ENCODE data around the gene CLDN3.

The CLDN3 gene

GRCh38 chr7:73770860-73771670, 995 bp upstream of the CLDN3 start:
- DNase-seq = no peak

DNA sequence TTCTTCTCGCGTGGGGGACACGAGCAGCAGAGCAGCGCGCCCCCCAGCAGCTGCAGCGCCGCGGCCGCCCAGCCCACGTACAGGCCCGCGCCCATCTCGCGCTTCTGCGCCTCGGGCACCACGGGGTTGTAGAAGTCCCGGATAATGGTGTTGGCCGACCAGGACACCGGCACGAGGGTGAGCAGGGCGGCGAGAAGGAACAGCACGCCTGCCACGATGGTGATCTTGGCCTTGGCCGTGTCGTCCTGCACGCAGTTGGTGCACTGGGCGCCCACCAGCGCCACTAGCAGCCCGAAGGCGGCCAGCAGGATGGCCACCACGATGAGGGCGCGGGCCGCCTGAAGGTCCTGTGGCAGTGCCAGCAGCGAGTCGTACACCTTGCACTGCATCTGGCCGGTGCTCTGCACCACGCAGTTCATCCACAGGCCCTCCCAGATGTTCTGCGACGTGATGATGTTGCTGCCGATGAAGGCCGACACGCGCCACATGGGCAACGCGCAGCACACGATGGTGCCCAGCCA, 529 bp downstream of the CLDN3 start:
- DNase-seq = no peak

DNA sequence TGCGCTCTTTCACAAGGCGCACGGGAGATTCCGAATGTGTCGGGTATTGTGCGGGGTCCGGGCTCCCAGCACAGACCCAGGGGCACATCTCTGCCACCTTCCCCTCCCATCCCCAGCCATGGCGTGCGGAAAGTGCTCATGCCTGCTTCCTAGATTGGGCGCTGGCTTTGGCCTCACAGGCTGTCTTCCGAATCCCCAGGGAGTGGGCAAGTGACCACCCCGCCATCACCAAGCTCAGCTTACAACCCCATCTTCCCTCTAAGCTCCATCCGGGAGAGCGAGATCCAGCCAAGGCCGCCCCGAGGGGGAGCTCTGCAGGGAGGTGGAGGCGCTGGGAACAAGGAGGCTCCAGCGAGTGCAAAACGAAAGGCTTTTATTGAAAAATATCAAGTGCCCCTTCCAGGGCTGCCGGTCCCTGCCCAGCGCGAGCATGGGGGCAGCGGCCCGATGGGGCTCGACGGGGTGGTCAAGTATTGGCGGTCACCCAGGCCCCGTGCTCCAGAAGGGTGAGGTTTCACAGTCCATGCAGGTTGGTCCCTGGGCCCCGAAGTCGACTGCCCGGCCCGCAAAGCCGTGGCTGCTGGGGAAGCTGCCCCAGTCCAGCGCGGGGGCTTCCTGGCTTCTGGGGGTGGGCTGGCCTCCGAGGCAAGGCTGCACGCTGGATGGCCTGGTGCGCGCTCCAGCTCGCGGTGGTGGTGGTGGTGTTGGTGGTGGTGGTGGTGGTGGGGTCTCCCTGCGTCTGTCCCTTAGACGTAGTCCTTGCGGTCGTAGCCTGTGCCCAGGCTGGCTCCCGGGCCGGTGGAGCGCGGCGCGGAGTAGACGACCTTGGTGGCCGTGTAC, 1.2 kb downstream of the CLDN3 start:
- DNase-seq = no peak

GRCh38 chr7:73766556-73767229, 3.4 kb downstream of the CLDN3 start:
- DNase-seq = no peak

DNA sequence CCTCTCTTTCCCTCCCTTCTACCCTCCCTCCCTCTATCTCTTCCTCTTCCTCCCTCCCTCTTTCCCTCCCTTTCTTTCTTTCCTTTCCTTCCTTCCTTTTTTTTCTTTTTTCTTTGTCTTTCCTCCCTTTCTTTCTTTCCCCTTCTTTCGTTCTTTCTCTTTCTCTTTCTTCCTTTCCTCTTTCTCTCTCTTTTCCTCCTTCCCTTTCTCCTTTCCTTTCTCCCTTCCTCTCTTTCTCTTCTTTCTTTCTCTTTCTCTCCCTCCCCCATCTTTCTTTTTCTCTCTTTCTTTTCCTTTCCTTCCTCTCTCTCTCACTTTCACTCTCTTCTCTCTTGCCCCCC, 7.4 kb downstream of the CLDN3 start:
- no peak for DNase-seq

GRCh38 chr7:73761854-73762658, 8.0 kb downstream of the CLDN3 start:
- no peak for DNase-seq

GRCh38 chr7:73758581-73759138, 11.4 kb downstream of the CLDN3 start:
- DNase-seq = no peak

DNA sequence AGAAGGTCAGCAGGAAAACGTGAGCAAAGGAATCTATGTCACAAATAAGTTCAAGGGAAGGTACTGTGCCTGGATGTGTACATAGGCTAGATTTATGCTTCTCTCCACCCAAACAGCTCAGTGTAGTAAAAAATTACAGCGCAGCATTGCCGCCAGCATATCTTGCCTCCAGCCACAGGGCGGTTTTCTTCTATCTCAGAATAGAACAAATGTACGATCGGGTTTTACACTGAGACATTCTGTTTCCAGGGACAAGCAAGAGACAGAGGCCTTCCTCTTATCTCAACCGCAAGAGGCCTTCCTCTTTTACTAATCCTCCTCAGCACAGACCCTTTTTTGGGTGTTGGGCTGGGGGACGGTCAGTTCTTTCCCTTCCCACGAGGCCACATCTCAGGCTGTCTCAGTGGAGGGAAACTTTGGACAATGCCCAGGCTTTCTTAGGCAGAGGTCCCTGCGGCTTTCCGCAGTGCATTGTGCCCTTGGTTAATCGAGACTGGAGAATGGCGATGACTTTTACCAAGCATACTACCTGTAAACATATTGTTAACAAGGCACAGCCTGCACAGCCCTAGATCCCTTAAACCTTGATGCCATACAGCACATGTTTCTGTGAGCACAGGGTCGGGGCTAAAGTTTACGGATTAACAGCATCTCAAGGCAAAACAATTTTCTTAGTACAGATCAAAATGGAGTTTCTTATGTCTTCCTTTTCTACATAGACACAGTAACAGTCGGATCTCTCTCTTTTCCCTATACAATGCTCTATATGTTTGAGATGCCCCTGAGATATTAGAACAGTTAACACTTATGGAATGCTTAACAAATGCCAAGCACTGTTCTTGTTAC, 19.9 kb downstream of the CLDN3 start:
- DNase-seq = no peak

DNA sequence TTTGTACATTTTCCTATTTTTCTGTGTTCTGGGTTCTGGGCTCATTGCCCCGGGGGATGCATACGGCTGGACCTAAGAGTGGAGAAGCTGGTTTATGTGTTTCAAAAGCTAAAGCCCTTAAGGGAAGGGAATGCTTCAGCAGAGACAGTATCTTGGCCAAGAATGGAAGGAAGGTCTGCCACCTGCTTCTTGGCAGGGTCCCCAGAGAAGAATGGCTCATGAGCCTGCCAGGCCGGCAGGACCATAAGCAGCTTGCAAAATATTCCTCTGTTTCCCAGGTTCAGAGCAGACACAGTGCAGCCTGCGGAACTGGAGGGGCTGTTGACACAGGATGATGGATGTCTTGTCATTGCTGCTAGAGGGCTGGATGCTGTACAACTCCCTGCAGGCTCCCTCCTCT, 23.7 kb downstream of the CLDN3 start:
- no peak for DNase-seq

DNA sequence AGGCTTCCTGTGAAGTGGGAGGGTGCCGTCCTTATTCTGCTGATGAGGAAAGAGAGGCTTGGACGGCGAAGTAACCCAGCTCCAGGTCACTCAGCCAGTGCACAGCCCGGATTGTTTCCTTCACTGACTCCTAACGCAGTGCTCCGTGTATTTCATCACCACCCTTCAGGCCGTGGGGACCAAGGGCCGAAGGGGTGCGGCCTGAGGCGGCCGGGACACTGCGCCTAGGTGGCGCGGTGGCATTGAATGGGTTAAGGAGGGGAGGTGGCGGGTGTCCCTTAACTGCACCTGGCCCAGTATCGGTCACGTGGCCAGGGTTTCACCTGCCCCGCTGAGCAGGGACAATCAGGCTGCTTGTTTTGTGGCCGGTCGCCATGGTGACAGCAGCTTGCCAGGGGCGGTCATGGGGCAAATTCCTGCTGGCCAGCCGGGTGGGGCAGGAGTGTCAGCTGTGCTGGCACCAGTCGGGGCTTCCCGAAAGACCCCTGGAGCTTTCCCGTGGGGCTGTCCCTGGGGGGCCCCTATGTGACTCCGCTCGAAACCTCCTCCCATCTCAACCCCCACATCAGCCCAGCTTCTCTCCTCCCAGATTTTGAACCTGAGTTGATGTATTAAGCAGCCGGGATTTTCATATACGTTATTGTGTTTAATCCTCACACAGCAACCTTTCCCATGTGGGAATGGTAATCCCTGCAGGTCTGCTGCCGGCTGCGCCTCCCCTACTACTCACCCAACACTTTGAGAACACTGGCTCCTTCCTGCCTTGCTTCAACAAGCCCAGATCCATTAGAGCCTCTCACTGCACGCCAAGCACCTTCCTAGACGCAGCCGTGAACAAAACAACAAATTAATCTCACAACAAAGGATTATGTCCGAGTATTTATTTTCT, 27.1 kb downstream of the CLDN3 start:
- DNase-seq = no peak

- no peak for DNase-seq
Observed at GRCh38 chr7:73742338-73742752, 27.7 kb downstream of the CLDN3 start.

- no peak for DNase-seq
Observed at GRCh38 chr7:73741600-73741999, 28.5 kb downstream of the CLDN3 start.

DNA sequence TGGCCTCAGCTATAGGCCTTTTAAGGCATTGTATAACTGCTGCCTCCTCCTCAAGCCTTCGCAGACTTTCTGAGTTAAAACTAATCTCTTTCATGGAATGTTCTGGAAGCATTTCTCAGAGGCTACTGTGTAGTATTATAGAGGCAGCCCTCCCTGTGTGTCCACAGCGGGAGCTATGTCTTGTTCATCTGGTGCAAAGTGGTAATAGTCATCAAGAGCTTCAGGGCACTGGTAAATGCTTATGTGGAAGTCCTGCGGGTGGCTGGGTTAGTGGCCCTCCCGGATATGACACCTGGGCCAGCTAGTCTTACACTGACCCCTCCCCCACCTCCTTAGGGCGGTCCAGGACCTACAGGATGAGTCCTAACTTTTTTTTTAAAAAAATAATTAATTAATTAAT, 29.3 kb downstream of the CLDN3 start:
- DNase-seq = no peak

- DNase-seq = no peak
Observed at GRCh38 chr7:73740212-73740611, 29.9 kb downstream of the CLDN3 start.

DNA sequence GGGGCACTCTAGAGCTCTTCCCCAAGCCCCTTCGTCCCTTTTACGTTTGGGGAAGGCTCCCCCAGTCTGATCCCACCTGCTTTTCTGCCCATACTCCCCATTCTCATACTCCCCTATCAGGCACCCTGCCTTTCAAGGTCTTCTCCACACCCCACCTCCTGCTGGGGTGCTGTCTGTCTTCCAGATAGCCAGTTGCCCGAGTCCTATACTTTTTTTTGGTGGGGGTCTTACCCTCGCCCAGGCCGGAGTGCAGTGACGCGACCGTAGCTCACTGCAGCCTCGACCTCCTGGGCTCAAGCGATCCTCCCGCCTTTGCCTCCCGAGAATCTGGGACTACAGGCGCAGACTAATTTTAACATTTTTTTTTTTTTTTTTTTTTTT, 30.7 kb downstream of the CLDN3 start:
- DNase-seq = no peak

GRCh38 chr7:73738612-73739386, 31.3 kb downstream of the CLDN3 start, which contains the start of gene ABHD11:
Gene ABHD11, minus strand, starts transcription at chr7:73738802. Its CDS starts 32 bp downstream, at chr7:73738770.
- DNase-seq = peak; percentile 99

- DNase-seq = peak; percentile 69
Observed at GRCh38 chr7:73738220-73738611, 31.9 kb downstream of the CLDN3 start.

- DNase-seq = no peak
Observed at GRCh38 chr7:73737491-73738219, 32.4 kb downstream of the CLDN3 start.

GRCh38 chr7:73736885-73737284, 33.2 kb downstream of the CLDN3 start:
- no peak for DNase-seq

Data from activated CD4-positive, alpha-beta T cell treated with anti-CD3 and anti-CD28 coated beads for 48 hours (primary cell).